Muscle layer of colon (tissue), 2 donors: ENCODE data around the gene RPRD1A.

Experiments used
- H3K27ac ChIP-seq: one replicate; pipeline ENCODE4 v1.7.0; 2013; ENCODE audit warnings: low read depth, mild to moderate bottlenecking, low read length, moderate library complexity
- H3K27me3 ChIP-seq, 2 donors: one replicate each; pipeline ENCODE4 v1.7.0; 2013; ENCODE audit warnings: low read length in 2 of 2, mild to moderate bottlenecking in 2 of 2; ENCODE audit not compliant: insufficient read depth in 2 of 2, control insufficient read depth in 1 of 2
- H3K36me3 ChIP-seq: one replicate; pipeline ENCODE4 v1.7.0; 2013; ENCODE audit warnings: mild to moderate bottlenecking, low read length; ENCODE audit not compliant: insufficient read depth
- H3K4me1 ChIP-seq: one replicate; pipeline ENCODE4 v1.7.0; 2013; ENCODE audit warnings: mild to moderate bottlenecking, low read length; ENCODE audit not compliant: insufficient read depth
- H3K4me3 ChIP-seq, 2 donors: one replicate each; pipeline ENCODE4 v1.7.0; 2013; ENCODE audit warnings: low read length in 2 of 2, low read depth in 1 of 2, mild to moderate bottlenecking in 1 of 2, moderate library complexity in 1 of 2
- H3K9ac ChIP-seq: one replicate; pipeline ENCODE4 v1.7.0; 2013; ENCODE audit warnings: low read length
- H3K9me3 ChIP-seq: one replicate; pipeline ENCODE4 v1.7.0; 2013; ENCODE audit warnings: mild to moderate bottlenecking, low read length
- donor health status: abdominal sarcoma.
- donor health status: Adenocarcinoma of cecum.

The RPRD1A gene

DNA sequence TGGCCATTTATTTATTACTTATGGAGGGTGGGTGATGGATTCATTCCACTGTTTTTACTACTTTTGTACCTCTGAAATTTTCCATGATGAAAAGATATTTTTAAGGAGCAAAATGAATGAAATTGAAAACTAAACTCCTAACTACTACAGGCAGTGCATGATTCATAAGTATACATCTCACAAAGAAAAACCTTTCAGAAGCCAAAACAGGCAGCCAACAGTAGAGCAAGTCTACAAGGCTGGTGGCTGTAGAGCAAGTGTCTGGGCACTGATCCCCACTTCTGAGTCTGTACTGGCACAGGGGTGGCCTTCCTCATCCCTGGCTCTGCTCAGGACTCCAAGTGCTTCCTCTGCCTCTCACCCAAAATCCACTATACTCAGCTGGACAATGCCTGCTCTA is 103.0 kb downstream of the RPRD1A start:
- H3K36me3 ChIP-seq, result no peaks in the 10 kb centered on the region
- H3K9ac ChIP-seq, result no peak overlapping the region
- H3K4me1 ChIP-seq, result no peaks in the 10 kb centered on the region
- no peak overlapping the region for H3K4me3 ChIP-seq
- no peaks in the 10 kb centered on the region for H3K9me3 ChIP-seq
- H3K27ac ChIP-seq, result no peak overlapping the region
- no peaks in the 10 kb centered on the region for H3K27me3 ChIP-seq

DNA sequence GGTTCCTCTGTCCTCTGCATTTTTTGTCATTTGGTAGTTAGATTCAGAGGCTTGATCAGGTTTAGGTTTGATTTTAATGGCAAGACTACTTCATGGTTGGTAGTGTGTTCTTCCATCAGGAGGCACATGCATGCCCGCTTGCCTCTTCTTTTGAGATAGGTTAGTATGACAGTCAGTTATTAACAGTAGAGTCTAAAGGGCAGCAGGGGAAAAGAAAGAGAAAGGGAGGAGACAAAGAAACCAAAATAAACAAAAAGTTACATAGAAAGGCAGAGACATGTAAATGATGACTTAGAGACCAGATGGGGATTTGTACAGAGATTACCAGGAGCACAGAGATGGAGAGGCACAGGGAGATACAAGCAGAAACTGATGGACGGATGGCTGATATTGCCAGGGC is 105.0 kb downstream of the RPRD1A start:
- H3K36me3 ChIP-seq, result no peaks in the 10 kb centered on the region
- H3K4me3 ChIP-seq, result no peak overlapping the region
- H3K9ac ChIP-seq, result no peak overlapping the region
- H3K9me3 ChIP-seq, result no peaks in the 10 kb centered on the region
- H3K27me3 ChIP-seq, result no peaks in the 10 kb centered on the region
- H3K27ac ChIP-seq, result no peak overlapping the region
- H3K4me1 ChIP-seq, result no peaks in the 10 kb centered on the region

DNA sequence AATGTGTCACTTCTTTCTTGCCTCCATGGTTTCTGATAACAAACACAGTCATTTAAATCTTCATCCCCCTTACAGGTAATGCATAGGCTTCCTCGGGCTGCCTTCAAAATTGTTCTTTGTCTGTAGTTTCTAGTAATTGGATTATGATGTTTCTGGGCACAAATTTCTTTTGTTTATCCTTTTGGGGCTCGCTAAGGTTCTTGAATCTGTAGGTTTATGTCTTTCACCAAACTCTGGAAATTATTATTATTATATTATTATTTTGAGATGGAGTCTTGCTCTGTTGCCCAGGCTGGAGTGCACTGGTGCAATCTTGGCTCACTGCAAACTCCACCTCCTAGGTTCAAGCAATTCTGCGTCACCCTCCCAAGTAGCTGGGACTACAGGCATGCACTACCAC is 111.1 kb downstream of the RPRD1A start:
- H3K4me1 ChIP-seq, result no peaks in the 10 kb centered on the region
- no peaks in the 10 kb centered on the region for H3K9me3 ChIP-seq
- H3K4me3 ChIP-seq, result no peak overlapping the region
- H3K36me3 ChIP-seq, result no peaks in the 10 kb centered on the region
- H3K27ac ChIP-seq, result no peak overlapping the region
- H3K27me3 ChIP-seq, result no peaks in the 10 kb centered on the region
- no peak overlapping the region for H3K9ac ChIP-seq

DNA sequence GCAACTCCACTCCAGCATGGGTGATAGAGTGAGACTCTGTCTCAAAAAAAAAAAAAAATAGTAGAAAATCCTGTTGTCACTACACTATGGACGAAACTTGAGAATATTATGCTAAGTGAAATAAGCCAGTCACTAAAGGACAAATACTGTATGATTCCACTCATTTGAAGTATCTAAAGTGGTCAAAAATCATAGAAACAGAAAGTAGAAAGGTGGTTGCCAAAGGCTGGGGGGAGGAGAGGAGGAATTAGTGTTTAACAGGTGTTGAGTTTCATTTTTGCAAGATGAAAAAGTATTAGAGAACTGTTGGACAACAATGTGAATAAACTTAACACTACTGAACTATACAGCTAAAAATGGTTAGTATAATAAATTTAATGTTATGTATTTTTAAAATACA is 113.7 kb downstream of the RPRD1A start:
- H3K4me3 ChIP-seq, result no peak overlapping the region
- no peak overlapping the region for H3K27ac ChIP-seq
- H3K4me1 ChIP-seq, result no peaks in the 10 kb centered on the region
- peaks cover 0 to 5% of the 10 kb centered on the region in 2 donors for H3K27me3 ChIP-seq
- H3K36me3 ChIP-seq, result no peaks in the 10 kb centered on the region
- no peaks in the 10 kb centered on the region for H3K9me3 ChIP-seq
- no peak overlapping the region for H3K9ac ChIP-seq

DNA sequence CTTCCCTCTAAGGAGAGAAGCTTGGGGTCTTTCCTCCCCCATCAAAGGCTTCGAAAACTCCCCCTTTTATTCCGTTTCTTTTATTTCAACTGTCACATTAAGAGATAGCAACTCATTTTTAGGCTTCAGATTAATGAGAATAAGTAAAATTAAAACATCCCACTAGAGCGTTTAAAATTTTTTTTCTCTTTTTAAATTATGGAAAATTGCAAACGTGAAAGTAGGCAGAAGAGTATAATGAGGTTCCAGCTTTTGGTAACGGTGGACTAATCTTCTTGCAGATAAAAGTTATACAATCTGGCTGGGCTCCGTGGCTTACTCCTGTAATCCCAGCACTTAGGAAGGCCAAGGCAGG is 116.8 kb downstream of the RPRD1A start:
- H3K27ac ChIP-seq, result no peak overlapping the region
- peak overlapping the region in 1 of 2 donors; percentile 75 for H3K4me3 ChIP-seq
- no peaks in the 10 kb centered on the region for H3K9me3 ChIP-seq
- no peak overlapping the region for H3K9ac ChIP-seq
- no peaks in the 10 kb centered on the region for H3K36me3 ChIP-seq
- peaks cover 0 to 5% of the 10 kb centered on the region in 2 donors for H3K27me3 ChIP-seq
- no peaks in the 10 kb centered on the region for H3K4me1 ChIP-seq

DNA sequence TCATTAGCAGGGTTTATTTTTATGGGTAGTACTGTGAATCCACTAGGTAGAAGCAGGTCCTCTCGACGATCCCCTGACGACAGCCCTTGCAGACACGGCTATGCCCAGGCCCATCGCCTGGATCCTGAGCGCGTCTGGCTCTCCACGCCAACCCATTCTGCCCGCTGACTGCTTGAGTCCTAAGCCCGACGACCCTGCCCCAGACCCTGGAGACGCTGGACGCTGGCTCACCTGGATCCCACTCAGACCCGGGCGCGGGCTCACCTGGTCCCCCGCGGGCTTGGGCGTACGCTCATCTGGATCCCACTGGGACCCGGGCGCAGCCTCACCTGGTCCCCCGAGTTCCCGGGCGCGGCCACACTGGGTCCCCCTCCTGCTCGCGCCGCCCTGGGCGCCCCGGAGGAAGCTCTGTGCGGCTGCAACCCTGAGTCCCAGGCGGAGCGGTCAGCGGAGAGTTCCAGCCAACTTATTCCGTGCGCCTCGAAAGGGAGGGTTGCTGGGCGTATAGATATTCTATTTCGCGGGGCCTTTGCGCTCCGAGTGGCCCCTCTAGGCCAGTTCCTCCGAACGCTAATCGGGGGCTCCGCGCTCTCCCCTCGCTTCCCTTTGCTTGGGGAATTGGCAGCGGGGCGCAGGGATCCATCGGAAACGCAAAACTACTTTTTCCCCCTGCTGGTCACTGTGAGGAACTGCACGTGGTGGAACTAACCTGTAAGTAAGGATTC is 117.3 kb downstream of the RPRD1A start:
- Histone ChIP-seq H3K27ac (peak overlapping the region; percentile 42), H3K9me3 (no peaks in the 10 kb centered on the region), H3K36me3 (no peaks in the 10 kb centered on the region), H3K4me3 (peak overlapping the region; percentile 48 to 75), H3K9ac (no peak overlapping the region), H3K4me1 (no peaks in the 10 kb centered on the region), H3K27me3 (peaks cover 0 to 5% of the 10 kb centered on the region in 2 donors)

DNA sequence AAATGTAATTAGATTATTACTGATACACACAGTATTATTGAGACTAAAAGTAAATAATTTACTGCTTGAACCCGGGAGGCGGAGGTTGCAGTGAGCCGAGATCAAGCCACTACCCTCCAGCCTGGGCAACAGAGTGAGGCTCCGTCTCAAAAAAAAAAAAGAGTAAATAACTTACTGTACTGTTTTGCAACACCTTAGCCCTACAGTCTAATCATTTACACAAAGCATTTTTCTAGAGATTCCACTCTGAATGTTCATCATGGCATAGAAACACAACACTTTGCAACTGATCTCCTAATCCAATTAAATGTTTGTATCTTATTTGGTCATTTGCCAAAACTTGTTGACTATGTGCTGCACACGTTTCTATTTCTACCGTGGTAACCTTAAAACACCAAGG is 118.3 kb downstream of the RPRD1A start:
- H3K9me3 ChIP-seq, result no peaks in the 10 kb centered on the region
- no peak overlapping the region for H3K9ac ChIP-seq
- H3K4me1 ChIP-seq, result no peaks in the 10 kb centered on the region
- H3K4me3 ChIP-seq, result no peak overlapping the region
- H3K36me3 ChIP-seq, result no peaks in the 10 kb centered on the region
- H3K27ac ChIP-seq, result no peak overlapping the region
- peaks cover 0 to 5% of the 10 kb centered on the region in 2 donors for H3K27me3 ChIP-seq

DNA sequence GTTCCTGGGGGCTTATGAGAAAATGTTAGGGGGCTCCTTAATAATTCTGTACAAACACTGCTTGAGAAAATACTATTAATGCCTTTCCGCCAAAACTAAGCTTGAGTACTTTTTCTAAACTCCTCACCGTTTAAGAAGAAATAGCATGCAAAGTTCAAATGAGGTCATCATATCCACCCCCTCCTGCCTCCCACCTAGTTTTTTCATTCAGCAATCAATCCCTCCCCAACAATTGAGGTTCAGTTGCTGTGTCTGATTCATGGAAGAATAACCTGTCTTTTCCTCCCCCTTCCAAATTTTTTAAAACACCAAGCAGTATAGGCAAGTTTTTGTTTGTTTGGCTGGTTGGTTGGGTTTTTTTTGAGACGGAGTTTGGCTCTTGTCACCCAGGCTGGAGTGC is 119.3 kb downstream of the RPRD1A start:
- Histone ChIP-seq H3K9ac (no peak overlapping the region), H3K27me3 (peaks cover 0 to 5% of the 10 kb centered on the region in 2 donors), H3K4me3 (no peak overlapping the region)

DNA sequence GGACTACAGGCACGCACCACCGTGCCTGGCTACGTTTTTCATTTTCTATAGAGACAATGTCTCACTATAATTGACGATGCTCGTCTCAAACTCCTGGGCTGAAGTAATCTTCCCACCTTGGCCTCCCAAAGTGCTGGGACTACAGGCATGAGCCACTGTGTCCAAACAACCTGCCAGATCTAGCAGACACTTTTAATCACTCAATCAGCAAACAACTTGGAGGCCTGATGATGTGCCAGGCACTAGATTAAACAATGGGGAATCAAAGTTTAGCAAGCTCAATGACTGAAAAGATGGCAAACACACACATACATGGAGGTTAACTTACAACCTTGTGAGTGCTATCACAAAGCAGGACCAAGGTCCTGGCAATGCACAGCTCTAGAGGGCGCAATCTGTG is 124.7 kb downstream of the RPRD1A start:
- Histone ChIP-seq H3K36me3 (no peaks in the 10 kb centered on the region), H3K4me1 (no peaks in the 10 kb centered on the region), H3K4me3 (no peak overlapping the region), H3K27ac (no peak overlapping the region), H3K27me3 (no peaks in the 10 kb centered on the region), H3K9ac (no peak overlapping the region), H3K9me3 (no peaks in the 10 kb centered on the region)

More for the DNA sequence above, 119.3 kb downstream of the RPRD1A start:
- no peaks in the 10 kb centered on the region for H3K36me3 ChIP-seq
- H3K4me1 ChIP-seq, result no peaks in the 10 kb centered on the region
- H3K9me3 ChIP-seq, result no peaks in the 10 kb centered on the region
- H3K27ac ChIP-seq, result no peak overlapping the region

DNA sequence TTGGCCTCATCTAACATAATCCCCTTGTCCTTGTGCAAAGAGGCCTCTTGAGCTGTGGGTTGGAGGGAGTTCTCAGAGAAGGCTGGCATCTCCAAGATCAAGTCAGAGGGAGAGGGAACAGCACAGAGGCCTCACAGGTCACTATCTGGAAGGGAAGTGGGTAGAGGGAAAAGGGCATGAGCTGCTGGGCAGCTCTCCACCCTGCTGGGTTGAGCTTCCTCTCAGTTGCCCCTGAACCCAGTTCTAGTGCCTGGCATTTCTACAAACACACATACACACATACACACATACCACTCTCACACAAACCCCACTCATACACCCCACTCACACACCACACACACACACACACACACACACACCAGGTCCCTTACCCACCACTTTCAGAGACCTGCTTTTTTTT is 125.2 kb downstream of the RPRD1A start:
- no peak overlapping the region for H3K27ac ChIP-seq
- no peaks in the 10 kb centered on the region for H3K27me3 ChIP-seq
- no peaks in the 10 kb centered on the region for H3K9me3 ChIP-seq
- no peaks in the 10 kb centered on the region for H3K36me3 ChIP-seq
- H3K4me3 ChIP-seq, result no peak overlapping the region
- no peak overlapping the region for H3K9ac ChIP-seq
- no peaks in the 10 kb centered on the region for H3K4me1 ChIP-seq

DNA sequence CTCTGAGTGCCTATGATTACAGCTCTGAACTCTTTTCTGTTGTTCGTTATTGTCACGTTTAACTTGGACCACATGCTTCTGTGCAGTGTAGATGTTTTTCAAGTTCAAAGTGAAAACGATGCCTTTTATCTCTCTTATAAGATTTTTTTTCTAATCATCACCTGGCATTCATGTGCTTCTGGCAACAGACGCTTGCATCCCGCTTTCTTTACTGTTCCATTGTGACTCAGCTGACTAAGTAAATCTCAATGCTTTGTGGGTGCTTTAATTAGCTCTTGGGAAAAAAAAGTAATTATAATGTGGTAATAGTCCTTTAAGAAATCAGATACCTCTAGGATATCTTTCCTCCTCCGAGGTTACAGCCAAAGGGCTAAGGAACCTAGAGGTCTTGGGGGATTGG is 126.1 kb downstream of the RPRD1A start:
- Histone ChIP-seq H3K27me3 (no peaks in the 10 kb centered on the region), H3K9me3 (no peaks in the 10 kb centered on the region), H3K27ac (no peak overlapping the region), H3K9ac (no peak overlapping the region), H3K4me3 (no peak overlapping the region), H3K36me3 (no peaks in the 10 kb centered on the region), H3K4me1 (no peaks in the 10 kb centered on the region)
